Epithelial cell of esophagus (primary cell): ENCODE results near the gene TLN1.
A peak's percentile ranks its signal among the peaks of the same experiment; 100 is the strongest.

ENCODE experiments used
- DNase-seq: peaks from one replicate; pipeline ENCODE4 v3.0.0; 2010; ENCODE audit warnings: low read depth
- H3K4me3 ChIP-seq: 2 replicates; pipeline ENCODE4 v1.5.1; 2011; ENCODE audit warnings: mild to moderate bottlenecking, low read length, control low read depth
- TF ChIP-seq, protein P1 (sequence below): IDR thresholded peaks from 2 replicates; pipeline ENCODE4 v1.5.1; 2011; ENCODE audit warnings: low read depth, mild to moderate bottlenecking, low read length, control low read depth, inconsistent platforms; ENCODE audit not compliant: insufficient read depth; ENCODE audit errors: missing control alignments

Gene TLN1

DNA sequence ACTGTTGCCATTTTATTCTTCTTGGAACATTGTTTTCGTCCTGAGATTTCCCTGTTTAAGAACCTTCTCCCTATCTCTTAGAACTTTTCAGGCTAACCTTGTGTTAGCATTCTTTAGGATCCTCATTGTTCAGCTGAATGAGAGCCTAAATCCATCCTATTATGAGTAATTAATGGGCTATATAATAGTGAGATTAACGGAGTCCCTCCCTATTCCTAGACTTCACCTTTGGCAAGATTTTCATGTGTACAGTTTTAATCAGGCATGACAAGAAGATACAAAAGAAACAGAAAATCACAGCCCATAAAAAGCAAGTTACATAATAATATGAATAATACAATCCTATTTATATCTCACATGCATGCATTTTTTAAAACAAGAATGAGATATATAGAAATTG lies 31.2 kb upstream of the TLN1 start:
- no peak overlapping the region for H3K4me3 ChIP-seq
- no peak for DNase-seq
- TF ChIP-seq, protein P1, sequence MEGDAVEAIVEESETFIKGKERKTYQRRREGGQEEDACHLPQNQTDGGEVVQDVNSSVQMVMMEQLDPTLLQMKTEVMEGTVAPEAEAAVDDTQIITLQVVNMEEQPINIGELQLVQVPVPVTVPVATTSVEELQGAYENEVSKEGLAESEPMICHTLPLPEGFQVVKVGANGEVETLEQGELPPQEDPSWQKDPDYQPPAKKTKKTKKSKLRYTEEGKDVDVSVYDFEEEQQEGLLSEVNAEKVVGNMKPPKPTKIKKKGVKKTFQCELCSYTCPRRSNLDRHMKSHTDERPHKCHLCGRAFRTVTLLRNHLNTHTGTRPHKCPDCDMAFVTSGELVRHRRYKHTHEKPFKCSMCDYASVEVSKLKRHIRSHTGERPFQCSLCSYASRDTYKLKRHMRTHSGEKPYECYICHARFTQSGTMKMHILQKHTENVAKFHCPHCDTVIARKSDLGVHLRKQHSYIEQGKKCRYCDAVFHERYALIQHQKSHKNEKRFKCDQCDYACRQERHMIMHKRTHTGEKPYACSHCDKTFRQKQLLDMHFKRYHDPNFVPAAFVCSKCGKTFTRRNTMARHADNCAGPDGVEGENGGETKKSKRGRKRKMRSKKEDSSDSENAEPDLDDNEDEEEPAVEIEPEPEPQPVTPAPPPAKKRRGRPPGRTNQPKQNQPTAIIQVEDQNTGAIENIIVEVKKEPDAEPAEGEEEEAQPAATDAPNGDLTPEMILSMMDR, result no peak

DNA sequence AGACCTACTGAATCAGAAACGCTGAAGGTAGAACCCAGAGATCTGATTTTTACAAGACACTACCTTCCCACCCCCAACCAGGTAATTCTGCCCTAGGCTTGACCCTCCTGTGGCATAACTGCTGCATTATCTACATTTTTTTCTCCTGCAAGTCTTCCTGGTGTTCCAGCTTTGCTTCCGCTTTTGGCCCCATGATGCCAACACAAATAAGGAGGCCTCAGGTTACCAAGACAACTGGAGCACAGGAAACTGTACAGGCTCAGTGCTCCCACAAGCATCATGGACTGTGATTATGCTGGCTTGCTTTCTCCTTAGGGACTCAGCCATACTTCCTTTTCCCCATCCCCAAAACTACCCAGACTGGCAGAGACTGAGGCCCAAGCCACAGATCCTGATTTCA lies 28.7 kb upstream of the TLN1 start:
- TF ChIP-seq, protein P1, result no peak
- H3K4me3 ChIP-seq, result no peak overlapping the region
- DNase-seq, result peak; percentile 29

DNA sequence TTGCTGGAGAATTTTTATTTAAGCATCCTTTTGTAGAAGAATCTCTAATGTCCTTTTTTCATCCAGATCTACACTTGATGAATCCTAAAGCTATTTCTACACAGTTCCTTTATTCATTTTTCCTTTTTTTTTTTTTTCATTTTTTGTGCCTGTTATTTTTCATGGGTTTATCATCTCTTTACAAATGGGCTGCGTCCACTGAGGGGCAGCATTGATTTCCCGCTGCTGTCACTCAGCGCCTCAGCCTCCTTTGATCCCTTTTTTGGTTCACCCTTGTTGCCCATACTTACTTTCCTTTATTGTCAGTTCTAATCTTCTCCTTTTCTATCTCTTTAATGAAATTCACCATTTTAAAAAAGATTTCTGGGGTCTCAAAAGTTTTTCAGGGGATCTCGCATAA lies 27.8 kb upstream of the TLN1 start:
- TF ChIP-seq, protein P1, result no peak
- no peak for DNase-seq

DNA sequence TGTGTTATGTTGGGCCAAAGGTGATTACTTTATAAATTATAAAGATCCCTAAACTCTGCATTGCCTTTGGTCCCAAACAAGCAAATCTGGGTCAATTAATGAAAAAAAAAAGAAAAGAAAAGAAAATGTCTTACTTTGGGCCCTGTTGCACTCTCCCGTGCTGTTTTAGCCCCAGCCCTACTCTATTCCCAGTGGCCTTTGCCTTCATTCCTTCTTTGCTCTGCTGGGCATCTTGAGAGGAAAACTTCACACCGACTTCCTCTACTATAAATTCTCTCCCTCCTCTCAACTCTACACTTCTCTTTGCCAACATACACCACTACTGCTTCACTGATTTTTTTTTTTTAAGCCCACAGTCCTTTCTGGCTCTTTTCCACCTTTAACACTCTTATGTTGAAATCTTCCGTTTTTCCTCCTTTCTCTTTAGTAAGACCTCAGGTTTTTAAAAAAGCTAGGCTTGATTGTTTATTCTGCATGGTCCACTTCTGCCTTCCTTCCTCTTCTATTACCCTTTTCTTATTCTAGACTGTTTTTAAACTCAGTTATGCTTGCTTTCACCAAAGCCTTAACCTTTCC lies 26.6 kb upstream of the TLN1 start:
- TF ChIP-seq, protein P1, result no peak

More for the DNA sequence above, 27.8 kb upstream of the TLN1 start:
- H3K4me3 ChIP-seq, result no peak overlapping the region

DNA sequence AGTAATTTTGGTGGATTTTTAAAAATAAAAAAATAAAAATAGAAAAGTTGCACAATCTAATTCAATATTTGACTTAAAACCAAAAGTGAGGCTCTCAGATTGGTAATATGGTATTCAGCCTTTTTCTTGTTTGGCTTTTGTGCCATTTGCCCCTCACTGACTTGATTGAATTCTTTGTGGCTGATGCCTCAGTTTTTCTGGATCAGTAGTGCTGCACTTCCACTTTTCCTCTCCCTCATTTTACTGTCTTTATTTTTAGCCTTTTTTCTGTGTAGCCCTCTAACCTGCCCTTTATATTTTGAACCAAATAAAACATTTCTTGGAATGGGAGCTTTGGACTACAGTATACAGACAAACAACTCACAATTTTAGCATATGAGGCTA lies 25.9 kb upstream of the TLN1 start:
- no peak for DNase-seq
- TF ChIP-seq, protein P1, result no peak
- no peak overlapping the region for H3K4me3 ChIP-seq

More for the DNA sequence above, 26.6 kb upstream of the TLN1 start:
- DNase-seq, result no peak
- H3K4me3 ChIP-seq, result no peak overlapping the region

DNA sequence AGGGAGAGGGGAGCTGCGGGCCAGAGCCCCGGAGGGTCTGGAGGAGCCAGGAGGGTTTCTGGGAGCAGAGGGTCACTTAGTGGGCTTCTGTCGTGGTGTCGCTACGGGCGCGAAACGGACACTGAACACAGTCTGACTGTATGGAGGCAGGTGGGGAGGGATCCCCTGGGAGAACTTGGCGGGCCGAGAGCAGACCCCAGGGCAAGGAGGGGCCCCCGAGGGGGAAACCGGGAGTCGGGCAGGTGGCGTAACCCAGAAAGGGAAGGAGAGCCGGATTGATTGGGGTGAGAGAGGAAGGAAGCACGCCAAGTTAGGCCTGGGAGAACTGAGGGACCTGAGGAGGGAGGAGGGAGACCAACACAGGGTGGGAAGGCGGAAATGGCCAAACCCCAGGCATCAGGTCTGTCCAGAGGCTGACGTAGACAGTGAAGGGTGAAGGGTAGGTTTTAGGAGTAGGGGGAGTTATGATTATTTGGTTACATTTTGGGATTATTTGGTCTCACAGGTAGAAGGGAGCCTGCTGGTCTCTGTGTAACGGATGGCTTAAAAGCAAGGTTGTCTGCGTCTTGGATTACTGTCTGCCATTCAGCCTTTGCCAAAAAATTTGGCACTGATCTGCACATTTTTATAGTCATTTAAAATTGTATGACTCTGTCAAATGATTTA lies 25.4 kb upstream of the TLN1 start:
- DNase-seq, result peak; percentile 39
- peak overlapping the region; percentile 64 for H3K4me3 ChIP-seq
- TF ChIP-seq, protein P1, result no peak
